ENCODE measurements around the gene PDXP. TPM values are rescaled to one million over a fixed set of nuclear protein-coding genes. Genes with fewer than 3 reads are reported as not detected.

Gene PDXP
- total and polyA plus RNA-seq, 2 experiments from 2014 or later: 15.0 to 55.6 TPM

GRCh38 chr22:37654563-37655251, 3.8 kb upstream of the PDXP start:
- ATAC-seq: no peak
- H3K36me3 Mint-ChIP-seq (ENCODE audit: low read depth): peaks cover 31% of the 10 kb centered on the region

More at GRCh38 chr22:37654563-37655251, 3.8 kb upstream of the PDXP start:
- Mint-ChIP-seq H3K27me3 (ENCODE audit: insufficient read depth, low read depth, poor library complexity) (peaks cover 16% of the 10 kb centered on the region), H3K27ac (no peak overlapping the region), H3K4me1 (peaks cover 9% of the 10 kb centered on the region), H3K4me3 (no peak overlapping the region), H3K9me3 (no peaks in the 10 kb centered on the region; the same call in 2 of the 3 replicates)
- H3K36me3 ChIP-seq (ENCODE audit: insufficient read depth): peaks cover 8% of the 10 kb centered on the region; the same call in 1 of the 2 replicates
- no peak overlapping the region for H3K27ac ChIP-seq (ENCODE audit: low read depth)
- no peak for TF ChIP-seq REST (IDR thresholded peaks at IDR 0.05; ENCODE audit: unreplicated experiment)
- TF ChIP-seq EZH2phosphoT487 (IDR thresholded peaks at IDR 0.05; ENCODE audit: unreplicated experiment): no peak
- TF ChIP-seq ZNF331 (CRISPR knock-in tag; IDR thresholded peaks at IDR 0.05; ENCODE audit: low read depth): no peak
- no peak for TF ChIP-seq CTCF (conservative IDR thresholded peaks at IDR 0.05; ENCODE audit: low read depth in 2 of 2)
- no peak for TF ChIP-seq JUNB (IDR thresholded peaks at IDR 0.05; ENCODE audit: unreplicated experiment)
- TF ChIP-seq CREB1 (CRISPR knock-in tag; IDR thresholded peaks at IDR 0.05; ENCODE audit: low read depth): no peak
- TF ChIP-seq EZH2 (IDR thresholded peaks at IDR 0.05; ENCODE audit: low read depth, unreplicated experiment): no peak
- no peak for TF ChIP-seq POLR2AphosphoS5 (IDR thresholded peaks at IDR 0.05; ENCODE audit: low read depth)
- TF ChIP-seq ETS1 (IDR thresholded peaks at IDR 0.05): no peak
- TF ChIP-seq ZNF114 (CRISPR knock-in tag; IDR thresholded peaks at IDR 0.05): no peak
- TF ChIP-seq NANOG (IDR thresholded peaks at IDR 0.05; ENCODE audit: borderline replicate concordance): no peak
- TF ChIP-seq ZNF462 (CRISPR knock-in tag; IDR thresholded peaks at IDR 0.05): no peak
- no peak for TF ChIP-seq STAT1 (IDR thresholded peaks at IDR 0.05; ENCODE audit: unreplicated experiment)
- peaks cover 5% of the 10 kb centered on the region; the same call in 1 of the 2 replicates for H3F3A ChIP-seq (replicated peaks; ENCODE audit: low read depth)
- no peak overlapping the region for H2AFZ ChIP-seq
- no peak for DNase-seq (ENCODE audit: low spot score)
- H4K20me1 ChIP-seq (replicated peaks; ENCODE audit: insufficient read depth): peaks cover 3% of the 10 kb centered on the region; the same call in 1 of the 2 replicates
- H3K79me2 ChIP-seq (replicated peaks; ENCODE audit: insufficient read depth): peaks cover 7% of the 10 kb centered on the region
- H3K4me2 ChIP-seq: no peak overlapping the region
- H3K4me3 ChIP-seq: no peak overlapping the region
- H3K4me1 ChIP-seq (ENCODE audit: insufficient read depth): peaks cover 3% of the 10 kb centered on the region; the same call in 1 of the 2 replicates
- no peaks in the 10 kb centered on the region for H3K27me3 ChIP-seq (ENCODE audit: insufficient read depth)
- no peaks in the 10 kb centered on the region for H3K9me2 ChIP-seq (ENCODE audit: insufficient read depth)

Data from GM23338 (cell line).